ENCODE measurements around the gene TMEM269.

DNA sequence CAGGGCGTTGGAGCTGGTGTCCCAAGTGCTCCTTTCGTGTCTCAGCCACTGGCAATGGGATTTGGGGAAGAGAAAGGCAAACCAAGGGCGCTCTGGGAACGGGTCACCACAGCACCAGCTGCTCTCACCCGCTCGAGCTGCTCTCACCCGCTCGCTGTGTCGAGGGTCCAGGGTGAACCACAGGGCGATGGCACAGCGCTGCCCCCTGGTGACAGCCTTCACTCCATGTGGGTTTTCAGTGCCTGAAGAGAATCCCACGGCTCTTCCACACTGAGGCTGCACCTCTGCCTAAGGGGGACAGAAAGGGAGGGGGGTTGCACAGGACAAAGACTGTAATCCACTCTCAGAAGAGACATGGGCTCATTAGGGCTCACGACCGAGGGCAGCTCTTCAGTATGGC is 37.7 kb upstream of the TMEM269 start:
- TF ChIP-seq POLR2AphosphoS5 (IDR thresholded peaks at IDR 0.05; ENCODE audit: low read depth, low read length) (no peak), TAF1 (IDR thresholded peaks at IDR 0.05; ENCODE audit: borderline replicate concordance, insufficient read depth, low read length) (no peak)
